GM21529 (cell line): Measurements from ENCODE around the gene PCNP.
A peak's percentile ranks its signal among the peaks of the same experiment; 100 is the strongest.
"Not testable (repeated sequence)": the region's sequence is repeated elsewhere in the genome, so short reads cannot be mapped to it uniquely, and the experiment has no call there.

Experiments used
- ATAC-seq: cut with Tn5 transposase; IDR thresholded peaks from one replicate; pipeline ENCODE4 v1.9.1; 2021; ENCODE audit not compliant: unreplicated experiment

The PCNP gene

DNA sequence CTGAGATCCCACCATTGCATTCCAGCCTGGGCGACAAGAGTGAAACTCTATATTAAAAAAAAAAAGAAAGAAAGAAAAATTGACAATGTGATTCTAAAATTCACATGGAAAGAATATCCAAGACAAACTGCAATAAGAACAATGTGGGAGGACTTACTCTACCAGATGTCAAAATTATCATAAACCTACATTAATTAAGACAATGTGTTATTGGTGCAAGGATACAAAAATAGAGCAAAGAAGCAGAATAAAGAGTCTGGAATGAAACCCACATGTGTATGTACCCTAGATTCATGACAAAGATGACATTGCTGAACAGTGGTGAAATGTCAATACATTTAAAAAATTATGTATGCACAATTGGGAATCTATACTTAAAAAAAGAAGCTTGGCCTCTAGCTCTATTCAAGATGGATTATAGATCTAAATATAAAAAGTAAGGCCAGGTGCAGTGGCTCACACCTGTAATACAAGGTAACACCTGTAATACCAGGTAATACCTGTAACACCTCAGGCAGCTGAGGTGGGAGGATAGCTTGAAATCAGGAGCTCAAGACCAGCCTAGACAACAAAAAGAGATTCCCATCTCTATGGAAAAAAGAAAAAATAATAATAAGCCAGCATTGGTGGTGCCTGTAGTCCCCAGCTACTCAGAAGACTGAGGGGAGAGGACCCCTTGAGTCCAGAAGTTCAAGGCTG, 57.3 kb downstream of the PCNP start:
- no peak for ATAC-seq

- ATAC-seq = not testable (repeated sequence)
Measured at GRCh38 chr3:101631959-101632358, 58.0 kb downstream of the PCNP start.

DNA sequence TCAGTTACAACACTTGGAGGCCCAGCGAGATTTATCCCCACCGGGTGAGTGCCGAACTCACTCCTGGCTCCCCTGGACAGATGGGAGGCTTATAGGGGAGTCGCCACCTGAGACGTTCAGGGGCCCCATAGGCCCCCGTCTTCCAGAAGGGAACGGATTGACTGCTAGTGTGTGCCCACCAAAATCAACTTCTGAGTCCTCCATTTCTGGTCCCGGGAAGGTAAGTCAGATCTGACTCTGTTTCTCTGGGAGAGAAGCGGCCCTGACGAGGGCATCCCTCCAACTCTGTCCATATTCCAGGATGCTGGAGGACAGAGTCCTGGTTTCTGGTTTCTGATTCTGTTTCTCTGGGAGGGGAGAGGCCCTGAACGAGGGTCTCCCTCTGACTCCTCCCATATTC, 58.6 kb downstream of the PCNP start:
- ATAC-seq = no peak

- ATAC-seq = no peak
Measured at GRCh38 chr3:101633186-101633585, 59.2 kb downstream of the PCNP start.

- ATAC-seq = no peak
Measured at GRCh38 chr3:101634591-101635196, 60.7 kb downstream of the PCNP start.

- no peak for ATAC-seq
Measured at GRCh38 chr3:101635345-101635744, 61.4 kb downstream of the PCNP start.

- peak; percentile 98 for ATAC-seq
Measured at GRCh38 chr3:101635954-101636798, 62.2 kb downstream of the PCNP start.

DNA sequence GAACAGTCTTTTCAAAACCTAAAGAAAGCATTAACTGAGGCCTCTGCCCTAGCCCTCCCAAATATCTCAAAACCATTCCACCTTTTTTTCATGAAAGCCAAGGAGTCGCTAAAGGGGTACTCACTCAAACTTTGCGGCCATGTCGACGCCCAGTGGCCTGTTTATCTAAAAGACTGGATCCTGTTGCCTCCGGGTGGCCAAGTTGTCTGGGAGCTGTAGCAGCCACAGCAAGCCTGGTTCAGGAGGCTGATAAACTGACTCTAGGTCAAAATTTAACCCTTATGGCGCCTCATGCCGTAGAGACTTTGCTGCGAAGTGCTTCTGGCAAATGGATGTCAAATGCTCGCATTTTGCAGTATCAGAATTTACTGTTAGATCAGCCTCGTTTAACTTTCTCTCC, 63.5 kb downstream of the PCNP start:
- ATAC-seq = no peak

DNA sequence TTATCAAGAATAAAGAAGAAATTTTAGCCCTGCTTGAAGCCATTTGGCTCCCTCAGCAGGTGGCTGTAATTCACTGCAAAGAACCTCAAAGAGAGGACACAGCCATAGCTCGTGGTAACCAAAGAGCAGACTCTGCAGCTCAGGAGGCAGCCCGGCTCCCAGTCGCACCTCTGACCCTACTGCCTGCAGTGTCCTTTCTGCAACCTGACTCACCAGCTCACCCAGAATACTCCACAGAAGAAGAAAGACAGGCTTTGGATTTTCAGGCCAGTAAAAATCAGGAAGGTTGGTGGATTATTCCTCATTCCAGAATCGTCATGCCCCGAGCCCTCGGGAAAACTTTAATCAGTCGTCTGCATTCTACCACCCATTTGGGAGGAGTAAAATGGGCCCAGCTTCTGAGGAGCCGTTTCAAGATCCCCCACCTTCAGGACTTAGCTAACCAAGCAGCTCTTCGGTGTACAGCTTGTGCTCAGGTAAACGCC, 64.3 kb downstream of the PCNP start:
- ATAC-seq = no peak

GRCh38 chr3:101639280-101639963, 65.4 kb downstream of the PCNP start:
- ATAC-seq = no peak

DNA sequence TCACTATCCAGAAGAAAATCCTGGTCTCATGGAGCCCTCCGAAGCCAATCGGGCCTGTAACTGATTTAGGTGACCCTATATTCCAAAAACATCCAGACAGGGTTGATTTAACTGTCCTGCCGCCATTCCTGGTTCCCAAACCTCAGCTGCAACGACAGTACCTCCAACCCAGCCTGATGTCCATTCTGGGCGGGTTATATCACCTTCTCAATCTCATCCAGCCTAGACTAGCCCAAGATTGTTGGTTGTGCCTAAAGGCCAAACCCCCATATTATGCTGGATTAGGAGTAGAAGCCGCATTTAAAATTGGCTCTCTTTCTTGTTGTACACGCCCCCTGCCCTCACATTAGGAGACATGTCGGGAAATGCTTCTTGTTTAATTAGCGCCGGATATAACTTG, 66.3 kb downstream of the PCNP start:
- ATAC-seq = no peak

DNA sequence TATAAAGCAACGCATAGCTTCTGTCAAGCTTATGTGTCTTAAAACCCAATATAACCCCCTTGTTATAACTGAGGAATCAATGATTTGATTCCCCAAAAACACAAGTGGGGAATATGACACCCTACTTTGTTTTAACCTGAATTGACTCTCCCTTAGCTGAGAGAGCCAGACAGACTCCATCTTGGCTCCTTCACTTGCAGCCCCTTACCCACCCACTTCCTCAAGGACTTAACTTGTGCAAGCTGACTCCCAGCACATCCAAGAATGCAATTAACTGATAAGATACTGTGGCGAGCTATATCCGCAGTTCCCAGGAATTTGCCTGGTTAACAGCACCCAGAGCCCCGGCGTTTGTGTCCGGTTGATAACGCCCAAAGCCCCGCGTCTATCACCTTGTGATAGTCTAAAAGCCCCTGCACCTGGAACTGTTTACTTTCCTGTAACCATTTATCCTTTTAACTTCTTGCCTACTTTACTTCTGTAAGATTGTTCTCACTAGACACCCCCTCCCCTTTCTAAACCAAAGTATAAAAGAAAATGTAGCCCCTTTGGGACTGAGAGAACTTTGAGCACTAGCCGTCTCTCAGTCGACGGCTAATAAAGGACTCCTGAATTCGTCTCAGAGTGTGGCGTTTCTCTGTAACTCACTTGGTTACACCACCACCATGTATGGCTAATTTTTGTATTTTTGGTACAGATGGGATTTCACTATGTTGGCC, 67.6 kb downstream of the PCNP start:
- ATAC-seq = not testable (repeated sequence)

- ATAC-seq = no peak
Measured at GRCh38 chr3:101642441-101642840, 68.5 kb downstream of the PCNP start.

GRCh38 chr3:101643009-101643844, 69.2 kb downstream of the PCNP start:
- no peak for ATAC-seq
